ENCODE results near the gene LRRC26.

Gene LRRC26, protein sequence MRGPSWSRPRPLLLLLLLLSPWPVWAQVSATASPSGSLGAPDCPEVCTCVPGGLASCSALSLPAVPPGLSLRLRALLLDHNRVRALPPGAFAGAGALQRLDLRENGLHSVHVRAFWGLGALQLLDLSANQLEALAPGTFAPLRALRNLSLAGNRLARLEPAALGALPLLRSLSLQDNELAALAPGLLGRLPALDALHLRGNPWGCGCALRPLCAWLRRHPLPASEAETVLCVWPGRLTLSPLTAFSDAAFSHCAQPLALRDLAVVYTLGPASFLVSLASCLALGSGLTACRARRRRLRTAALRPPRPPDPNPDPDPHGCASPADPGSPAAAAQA

DNA sequence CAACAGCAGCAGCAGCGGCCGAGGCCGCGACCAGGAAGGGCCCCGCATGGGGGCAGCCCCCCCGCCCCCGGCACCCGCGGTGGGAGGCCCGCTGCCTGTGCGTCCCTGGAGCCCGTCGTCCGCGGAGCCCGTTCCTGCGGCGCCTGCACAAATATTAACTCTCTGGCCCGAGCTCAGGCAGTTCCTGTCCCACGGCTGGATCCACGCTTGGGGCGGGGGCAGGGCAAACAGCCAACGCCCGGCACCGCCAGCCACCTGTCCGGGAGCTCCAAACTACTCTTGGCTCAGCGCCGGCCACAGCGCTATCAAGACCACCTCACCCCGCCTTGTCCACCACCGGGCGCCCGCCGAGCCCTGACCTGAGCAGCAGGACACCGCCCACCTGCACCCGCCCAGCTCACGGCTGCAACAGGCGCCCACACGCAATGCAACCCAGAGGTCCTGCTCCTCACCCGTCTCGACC lies at the start of gene LRRC26:
Gene LRRC26 (minus strand): TSS at position 156 of the 463 bp plus-strand sequence. CDS start 108 bp downstream, at position 48.
- DNase-seq: no peak

DNA sequence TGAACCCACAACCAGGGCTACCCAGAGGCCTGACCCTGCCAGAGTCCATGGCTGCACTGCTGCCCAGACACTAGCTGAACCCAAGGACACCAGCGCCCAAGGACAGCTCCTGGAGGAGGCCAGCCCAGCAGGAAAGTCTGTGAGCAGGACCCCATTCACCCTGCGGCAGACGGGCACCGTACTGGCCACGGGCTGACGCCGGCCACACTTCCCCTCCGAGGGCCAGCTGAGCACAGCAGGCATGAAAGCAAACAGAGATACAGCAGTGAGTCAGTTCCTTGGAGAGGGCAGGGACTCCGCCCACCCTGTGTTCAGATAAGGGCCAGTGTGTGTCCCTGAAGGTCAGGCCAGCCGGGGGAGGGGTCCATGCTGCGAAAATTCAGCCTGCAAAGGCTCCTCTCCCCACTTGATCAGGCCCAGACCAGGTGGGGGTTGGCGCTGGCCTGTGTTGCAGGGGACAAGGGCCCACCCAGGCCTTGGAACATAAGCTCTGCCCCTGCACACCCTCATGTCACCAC lies 49.0 kb upstream of the LRRC26 start:
- no peak for DNase-seq

DNA sequence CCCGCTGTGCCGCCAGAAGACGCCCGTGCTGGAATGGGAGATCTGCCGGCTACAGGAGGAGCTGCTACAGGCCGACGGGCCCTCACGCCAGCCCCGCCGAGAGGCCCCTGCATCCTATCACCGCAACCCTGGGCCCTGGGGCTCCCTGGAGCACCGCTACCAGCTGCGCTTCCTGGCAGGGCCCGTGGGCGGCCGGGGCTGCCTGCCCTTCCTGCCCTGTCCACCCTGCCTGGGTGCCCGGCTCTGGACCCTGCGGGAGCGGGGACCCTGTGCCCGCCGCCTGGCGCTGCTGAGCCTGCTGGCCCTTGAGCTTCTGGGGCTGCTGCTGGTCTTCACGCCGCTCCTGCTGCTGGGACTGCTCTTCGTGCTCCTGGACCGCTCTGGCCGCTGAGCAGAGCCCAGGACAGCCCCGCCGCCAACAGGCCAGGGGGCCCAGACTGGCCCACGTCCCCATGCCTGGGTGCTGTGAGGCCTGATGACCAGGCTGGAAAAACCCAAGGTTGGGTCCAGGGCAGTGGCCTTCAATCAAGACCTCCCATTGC lies 48.4 kb upstream of the LRRC26 start:
- DNase-seq: no peak

DNA sequence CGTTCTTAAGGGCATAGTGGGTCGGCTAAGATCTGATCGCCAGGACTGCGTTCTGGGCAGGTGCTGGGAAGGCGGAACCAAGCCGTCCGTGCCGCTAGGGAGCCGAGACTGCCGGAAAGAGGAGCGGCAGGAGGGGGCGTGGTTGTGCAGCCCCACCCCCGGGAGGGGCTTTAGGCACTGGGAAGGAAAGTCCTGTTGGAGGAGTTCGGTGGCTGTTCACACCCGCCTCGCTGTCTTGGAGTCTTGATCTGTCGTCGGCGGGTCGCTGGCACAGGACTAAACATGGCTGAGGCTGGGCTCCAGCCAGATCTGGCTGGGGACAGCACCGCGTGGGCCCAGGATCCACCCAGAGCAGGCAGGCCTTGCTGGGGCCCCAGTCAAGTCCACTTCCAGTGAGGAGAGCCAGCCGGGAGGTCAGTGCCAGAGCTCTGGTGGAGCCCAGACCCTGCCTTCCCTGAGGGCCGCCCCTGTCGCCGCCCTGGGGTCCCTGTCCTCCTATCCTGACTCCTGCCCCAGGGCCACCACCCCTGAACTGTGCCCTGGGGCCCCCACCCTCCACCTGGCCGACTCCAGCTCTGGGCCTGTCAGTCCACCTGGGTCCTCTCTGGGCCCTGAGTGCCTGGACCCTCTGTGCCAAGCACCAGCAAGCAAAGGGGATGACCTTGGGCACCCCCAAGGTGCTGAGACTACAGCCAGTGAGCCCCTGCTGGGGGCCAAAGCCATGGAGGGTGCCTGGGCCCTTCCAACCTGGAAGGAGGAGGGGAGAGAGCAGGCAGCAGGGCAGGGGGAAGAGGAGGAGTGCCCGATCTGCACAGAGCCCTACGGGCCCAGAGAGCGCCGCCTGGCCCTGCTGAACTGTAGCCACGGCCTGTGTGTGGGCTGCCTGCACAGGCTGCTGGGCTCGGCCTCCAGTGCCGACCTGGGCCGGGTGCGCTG lies 47.7 kb upstream of the LRRC26 start:
- DNase-seq: no peak

DNA sequence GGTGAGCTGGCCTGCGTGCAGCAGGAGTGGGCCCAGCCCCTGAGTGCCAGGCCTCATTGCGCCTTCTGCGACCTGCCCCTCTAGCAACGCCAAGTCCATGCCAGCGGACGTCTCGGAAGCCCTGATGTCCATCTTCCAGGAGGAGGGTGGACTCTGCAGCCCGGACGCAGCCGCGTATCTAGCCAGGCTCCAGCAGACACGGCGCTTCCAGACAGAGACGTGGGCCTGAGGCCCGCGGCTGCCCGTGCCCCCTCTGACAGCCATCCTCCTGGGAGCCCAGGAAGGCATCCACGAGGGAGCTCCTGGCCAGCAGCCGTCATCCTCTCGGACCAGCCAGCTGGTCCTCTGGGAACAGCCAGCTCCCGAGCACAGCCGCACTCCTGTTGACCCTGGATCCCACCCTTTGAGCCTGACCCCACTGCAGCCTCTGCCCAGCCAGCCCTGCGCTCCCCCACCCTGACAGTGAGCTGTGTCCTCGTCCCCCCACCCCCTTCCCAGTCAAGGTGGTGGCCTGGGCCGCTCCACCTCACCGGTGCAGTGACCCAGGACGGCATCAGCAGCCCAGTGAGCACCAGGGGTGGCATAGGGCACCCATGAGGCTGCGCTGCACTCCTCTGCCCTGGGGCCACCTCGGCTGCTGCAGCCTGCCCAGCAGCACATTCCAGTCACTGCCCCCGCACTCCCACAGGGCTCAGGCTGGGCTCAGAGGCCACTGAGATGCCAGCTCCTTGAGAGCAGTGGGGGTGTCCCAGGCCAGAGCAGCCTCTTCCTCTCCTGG lies 46.5 kb upstream of the LRRC26 start:
- no peak for DNase-seq

DNA sequence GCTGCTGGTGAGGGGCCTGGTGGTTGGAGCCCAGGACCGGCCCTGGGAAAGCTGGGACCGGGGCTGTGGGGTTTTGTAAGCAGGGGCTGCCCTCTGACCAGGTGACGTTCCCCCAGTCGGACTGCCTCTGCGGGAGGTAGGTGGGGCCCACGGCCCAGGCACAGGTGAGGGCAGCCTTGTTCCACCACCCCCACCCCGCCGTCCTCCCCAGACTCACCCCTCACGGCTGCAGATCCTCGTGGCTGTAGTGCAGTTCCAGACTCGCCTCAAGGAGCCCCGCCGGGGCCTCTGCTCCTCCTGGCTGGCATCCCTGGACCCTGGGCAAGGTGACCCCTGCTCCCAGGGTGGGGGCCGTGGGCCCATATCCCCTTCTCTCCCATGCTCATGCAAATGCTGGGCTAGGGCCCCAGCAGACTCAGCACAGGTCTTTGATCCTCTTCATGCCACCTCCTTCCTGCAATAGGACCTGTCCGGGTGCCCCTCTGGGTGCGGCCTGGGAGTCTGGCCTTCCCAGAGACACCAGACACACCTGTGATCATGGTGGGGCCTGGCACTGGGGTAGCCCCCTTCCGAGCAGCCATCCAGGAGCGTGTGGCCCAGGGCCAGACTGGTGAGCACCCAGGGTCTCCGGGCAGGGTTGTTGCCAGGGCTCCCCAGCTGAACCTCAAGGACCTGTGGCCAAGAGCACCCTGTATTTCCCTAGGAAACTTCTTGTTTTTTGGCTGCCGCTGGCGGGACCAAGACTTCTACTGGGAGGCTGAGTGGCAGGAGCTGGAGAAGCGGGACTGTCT lies 45.5 kb upstream of the LRRC26 start:
- DNase-seq: no peak

DNA sequence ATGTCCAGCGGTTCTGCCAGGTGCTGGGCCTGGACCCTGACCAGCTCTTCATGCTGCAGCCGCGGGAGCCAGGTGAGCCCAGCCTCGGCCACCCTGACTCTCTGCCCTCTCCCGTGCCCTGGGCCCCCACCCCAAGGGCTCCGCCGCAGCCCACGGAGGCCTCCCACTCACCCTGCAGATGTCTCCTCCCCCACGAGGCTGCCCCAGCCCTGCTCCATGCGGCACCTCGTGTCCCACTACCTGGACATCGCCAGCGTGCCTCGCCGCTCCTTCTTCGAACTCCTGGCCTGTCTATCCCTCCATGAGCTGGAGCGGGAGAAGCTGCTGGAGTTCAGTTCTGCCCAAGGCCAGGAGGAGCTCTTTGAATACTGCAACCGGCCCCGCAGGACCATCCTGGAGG lies 44.8 kb upstream of the LRRC26 start:
- no peak for DNase-seq

DNA sequence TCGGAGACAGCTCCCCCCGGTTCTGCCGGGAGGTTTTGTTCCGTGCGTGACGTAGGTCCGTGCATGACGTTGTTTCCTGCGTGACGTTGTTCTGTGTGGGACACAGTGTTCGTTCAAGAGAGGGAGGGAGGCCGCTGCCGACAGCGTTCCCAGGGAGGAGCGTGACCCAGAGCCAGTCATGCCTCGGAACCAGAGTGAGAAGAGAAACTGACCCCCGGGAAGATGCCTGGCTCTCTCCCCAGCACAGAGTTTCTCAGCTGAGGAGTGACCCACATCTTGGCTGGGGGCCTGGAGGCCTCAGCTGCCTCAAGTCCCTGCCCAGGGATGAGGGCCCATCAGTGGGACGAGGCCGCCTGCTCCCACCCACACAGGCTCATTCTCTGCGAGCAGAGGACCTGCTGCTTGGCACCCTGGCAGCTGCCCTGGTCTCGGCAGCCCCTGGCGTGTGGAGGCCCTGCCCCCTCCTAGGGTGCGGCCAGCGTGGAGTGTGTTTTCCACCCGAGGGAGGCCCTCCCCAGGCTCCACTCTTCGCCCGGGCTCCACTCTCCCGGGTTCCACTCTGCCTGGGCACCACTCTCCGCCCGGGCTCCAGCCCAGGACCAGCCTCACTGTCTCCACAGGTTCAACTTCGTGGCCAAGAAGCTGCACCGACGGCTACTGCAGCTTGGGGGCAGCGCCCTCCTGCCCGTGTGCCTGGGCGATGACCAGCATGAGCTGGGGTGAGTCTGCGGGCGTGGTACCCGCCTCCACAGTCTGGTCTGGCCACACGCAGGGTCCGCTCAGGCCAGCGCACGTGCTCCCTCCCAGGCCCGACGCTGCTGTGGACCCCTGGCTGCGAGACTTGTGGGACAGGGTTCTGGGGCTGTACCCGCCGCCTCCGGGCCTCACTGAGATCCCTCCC lies 43.6 kb upstream of the LRRC26 start:
- no peak for DNase-seq

DNA sequence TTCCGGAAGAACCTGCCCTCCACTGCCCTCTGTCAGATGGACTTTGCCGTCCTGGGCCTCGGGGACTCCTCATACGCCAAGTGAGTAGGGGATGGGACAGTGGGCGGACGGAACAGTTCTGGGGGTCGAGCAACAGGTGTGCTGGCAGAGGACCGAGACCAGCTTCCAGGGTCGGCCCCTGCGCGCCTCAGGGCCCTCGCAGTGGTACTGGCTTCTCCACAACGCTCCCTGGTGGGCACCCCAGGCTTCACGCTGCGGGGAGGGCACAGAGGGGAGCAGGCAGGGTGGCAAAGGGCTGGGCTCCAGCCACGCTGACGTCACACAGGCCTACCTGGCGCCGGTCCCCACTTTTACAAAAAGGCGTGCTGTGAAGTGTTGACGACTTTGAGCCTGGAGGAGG lies 42.7 kb upstream of the LRRC26 start:
- DNase-seq: no peak

DNA sequence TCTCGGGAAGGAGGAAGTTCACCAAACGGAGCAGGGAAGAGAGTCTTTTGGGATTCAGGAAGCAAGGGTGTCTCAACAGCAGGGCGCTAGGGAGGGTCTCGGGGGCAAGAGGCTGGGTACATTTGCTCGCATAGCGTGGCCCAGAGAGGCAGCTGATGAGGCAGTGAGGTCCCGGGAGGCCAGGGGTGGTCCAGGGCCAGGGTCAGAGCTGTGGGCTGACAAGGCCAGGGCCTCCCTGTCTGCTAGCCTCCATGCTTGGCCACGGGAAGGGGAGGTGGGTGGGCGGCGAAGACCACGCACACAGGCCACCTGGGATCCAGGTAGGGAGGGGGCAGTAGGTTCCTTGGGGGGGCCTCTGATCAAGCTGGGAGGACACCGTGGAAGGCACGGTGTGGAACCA lies 41.7 kb upstream of the LRRC26 start:
- no peak for DNase-seq

DNA sequence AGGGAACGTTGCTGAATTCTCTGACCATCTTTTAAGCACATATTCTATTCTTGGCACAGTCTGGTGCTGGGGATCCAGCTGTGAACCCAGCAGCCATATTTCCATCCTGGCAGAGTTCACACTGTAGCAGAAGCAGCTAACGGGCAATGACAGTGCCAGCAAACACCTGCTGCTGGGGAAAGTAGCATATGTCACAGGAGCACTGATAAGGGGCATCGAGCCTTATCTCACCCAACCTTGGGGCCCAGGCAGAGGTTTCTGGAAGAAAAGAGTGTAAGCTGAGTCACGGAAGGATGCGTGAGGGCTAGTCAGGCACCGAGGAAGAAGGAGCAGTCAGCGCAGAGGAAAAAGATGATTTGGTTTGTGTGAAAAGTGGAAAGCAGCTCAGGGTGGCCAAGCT lies 36.8 kb upstream of the LRRC26 start:
- no peak for DNase-seq

DNA sequence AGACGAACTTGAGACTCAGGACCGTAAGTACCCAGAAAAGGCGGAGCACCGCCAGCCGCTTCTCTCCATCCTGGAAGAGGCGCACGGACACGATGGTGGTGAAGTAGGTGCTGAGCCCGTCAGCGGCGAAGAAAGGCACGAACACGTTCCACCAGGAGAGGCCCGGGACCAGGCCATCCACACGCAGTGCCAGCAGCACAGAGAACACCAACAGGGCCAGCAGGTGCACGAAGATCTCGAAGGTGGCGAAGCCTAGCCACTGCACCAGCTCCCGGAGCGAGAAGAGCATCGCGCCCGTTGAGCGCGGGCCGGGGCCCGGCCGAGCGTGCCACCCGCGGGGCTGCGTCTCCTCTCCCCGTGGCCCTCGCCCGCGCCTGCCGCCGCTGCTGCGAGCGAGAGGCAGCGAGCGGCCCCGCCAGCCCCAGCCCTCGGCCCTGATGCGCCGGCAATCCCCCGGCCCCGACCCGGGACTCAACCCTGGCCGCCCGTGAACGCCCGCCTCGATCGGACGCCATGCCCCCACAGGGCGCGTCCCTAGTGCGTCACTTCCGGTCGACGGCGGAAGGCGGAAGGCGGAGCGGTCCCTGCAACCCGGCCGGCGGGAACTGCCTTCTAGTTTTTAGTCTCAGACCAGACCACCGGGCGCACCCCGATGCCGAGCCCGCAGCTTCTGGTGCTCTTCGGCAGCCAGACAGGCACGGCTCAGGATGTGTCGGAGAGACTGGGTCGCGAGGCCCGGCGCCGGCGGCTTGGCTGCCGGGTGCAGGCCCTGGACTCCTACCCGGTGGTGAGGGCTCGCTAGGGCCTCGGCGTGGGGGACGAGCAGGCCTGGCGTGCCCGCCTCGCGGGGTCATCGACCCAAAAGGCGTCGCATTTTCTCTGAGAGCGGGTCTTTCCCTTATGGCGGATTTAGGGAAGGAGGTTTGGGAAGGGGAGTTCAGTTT lies 35.5 kb upstream of the LRRC26 start, which contains the start of the genes NDOR1 and TMEM203:
Gene NDOR1 (plus strand): TSS at position 575 of the 944 bp plus-strand sequence. CDS start 78 bp downstream, at position 653.
Gene TMEM203 (minus strand): TSS at position 523 of the 944 bp plus-strand sequence. CDS start 234 bp downstream, at position 289.
- DNase-seq: peak; percentile 88

DNA sequence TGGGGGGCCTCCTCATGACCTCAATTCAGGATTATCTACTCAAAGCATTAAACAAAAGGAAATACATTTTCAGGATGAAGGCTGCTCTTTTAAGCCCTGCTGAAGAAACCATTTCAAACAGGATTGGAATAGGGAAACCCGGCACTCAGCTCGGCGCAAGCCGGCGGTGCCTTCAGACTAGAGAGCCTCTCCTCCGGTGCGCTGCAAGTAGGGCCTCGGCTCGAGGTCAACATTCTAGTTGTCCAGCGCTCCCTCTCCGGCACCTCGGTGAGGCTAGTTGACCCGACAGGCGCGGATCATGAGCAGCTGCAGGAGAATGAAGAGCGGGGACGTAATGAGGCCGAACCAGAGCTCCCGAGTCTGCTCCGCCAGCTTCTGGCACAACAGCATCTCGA lies 34.9 kb upstream of the LRRC26 start:
- DNase-seq: no peak

DNA sequence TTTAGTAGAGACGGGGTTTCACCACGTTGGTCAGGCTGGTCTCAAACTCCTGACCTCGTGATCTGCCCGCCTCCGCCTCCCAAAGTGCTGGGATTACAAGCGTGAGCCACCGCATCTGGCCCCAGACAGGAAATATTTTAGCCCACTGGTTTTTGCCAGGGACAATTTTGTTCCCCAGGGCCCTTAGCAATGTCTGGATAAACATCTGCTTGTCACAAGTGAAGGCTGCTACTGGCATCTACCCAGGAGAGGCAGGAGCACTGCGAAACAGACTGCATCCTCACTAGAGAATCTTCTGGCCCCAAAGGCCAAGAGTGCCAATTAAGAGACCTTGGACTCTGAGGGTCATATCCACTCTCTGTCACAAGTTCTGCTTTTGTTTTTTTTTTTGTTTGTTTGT lies 33.1 kb upstream of the LRRC26 start:
- DNase-seq: no peak

DNA sequence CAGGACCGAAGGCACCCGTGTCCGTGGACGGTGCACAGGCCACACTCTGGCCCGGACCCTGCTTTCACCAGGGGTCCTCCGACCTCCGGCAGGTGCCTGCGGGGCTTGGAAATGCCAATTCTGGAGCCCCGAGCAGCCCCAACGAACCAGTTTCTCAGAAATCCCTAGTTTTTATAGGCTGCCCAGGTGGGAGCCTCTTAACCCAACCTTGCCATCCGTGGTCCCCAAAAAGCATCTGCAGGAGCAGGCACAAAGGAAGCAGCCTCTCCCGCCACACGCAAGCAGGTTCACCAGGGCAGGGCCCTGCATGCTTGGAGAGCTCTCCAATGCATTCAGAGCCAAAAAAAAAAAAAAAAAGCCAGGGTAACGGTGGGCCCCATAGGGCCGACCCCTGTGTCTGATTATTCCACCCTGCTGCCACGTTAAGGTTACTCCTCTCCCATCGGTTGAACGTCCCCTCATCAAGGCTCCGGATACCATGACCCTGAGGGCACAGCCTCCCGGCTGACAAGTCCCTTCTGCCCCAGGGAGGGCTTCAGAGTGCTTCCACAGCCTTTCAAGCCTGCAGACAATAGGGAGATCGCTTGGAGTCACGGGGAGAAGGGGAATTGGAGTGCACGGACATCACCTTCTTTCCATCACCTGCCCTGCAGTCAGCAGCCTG lies 31.5 kb upstream of the LRRC26 start:
- DNase-seq: no peak

DNA sequence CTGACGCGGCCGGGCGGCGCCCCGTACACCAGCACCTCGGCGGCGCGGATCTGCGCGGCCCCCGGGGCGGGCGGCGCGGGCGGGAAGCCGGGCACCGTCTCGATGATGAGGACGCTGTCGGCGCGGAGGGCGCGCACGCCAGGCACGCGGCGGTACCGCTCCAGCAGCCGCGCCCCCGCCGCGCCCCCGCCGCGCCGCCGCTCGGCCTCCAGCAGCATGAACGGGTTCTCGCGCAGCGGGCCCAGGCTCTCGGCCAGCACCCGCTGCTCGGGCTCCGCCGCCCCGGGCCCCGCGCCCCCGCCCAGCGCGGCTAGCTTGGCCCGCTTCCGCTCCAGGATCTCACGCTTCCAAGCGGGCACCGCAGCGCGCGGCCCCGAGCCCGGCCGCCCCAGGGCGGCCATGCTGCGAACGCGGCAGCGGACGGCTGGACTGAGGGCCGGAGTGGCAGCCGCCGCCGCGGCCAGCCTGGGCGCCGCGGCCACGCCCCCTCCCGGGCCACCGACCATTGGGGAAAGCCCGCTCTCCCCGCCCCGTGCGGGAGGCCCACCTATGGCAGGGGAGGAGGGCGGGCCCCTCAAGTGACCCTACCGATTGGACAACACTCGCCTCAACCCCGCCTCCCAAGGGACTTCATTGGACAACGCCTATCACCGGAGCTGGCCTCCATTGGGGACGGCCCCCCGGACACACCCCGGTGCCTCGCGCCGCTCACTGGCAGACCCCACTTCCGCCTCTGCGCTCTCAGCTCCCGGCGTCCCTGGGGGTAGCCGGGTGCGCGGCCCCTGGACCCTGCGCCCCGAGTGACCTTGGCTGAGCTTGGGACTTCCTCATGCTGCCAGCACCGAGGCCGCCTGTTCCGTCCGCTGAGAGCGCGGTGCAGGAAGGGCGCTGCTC lies 30.7 kb upstream of the LRRC26 start, which contains the start of gene TPRN:
Gene TPRN (minus strand): TSS at position 431 of the 894 bp plus-strand sequence. CDS start 30 bp downstream, at position 401.
- DNase-seq: peak; percentile 99

DNA sequence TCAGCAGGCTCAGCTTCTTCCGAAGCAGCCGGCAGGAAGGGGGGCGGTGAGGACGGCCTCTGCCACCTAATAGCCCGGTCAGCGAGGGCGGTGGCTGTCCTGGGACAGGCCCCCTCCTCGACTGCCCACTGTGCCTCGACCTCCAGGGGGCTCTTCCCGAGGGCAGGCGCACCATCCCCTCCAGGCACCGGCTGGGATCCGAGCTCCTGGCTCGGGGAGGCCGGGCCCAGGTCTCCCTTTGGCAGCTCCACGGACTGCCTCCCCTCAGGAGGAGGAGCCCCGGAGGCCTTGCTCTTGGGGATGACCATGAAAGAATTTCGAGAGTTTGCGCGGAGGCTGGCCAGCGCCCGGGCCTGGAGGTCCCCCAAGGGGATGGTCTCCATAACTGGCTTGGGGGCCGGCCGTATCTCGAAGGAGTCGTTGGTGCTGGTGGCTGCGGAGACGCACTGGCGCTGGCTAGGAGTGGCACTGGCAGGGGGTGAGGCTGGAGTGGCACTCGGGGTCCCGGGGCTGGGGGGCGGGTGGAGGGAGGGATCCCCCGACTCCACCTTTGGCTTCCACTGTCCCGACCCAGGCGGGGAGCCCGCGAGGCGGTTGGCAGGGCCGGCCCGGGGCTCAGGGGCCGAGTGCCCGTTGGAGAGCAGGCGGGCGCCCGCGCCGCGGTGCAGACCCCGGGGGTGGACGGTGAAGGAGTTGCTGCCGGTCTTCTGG lies 29.7 kb upstream of the LRRC26 start:
- DNase-seq: no peak

Data from NCI-H345 (cell line).